ENCODE data around the gene RCOR1.
"Not testable (repeated sequence)": the region's sequence is repeated elsewhere in the genome, so short reads cannot be mapped to it uniquely, and the experiment has no call there.

DNA sequence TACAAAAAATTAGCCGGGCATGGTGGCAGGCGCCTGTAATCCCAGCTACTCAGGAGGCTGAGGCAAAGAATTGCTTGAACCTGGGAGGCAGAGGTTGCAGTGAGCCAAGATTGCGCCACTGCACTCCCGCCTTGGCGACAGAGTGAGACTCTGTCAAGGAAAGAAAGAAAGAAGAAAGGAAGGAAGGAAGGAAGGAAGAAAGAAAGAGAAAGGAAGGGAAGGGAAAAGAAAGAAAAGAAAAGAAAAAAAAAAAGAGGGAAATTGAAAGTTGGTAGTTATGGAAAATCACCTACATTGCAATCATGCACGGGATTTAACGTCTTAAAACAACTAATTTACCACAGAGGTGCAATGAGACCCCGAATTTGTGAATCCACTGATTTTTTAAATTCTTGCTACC is 173.3 kb downstream of the RCOR1 start:
- TF ChIP-seq, protein P1, sequence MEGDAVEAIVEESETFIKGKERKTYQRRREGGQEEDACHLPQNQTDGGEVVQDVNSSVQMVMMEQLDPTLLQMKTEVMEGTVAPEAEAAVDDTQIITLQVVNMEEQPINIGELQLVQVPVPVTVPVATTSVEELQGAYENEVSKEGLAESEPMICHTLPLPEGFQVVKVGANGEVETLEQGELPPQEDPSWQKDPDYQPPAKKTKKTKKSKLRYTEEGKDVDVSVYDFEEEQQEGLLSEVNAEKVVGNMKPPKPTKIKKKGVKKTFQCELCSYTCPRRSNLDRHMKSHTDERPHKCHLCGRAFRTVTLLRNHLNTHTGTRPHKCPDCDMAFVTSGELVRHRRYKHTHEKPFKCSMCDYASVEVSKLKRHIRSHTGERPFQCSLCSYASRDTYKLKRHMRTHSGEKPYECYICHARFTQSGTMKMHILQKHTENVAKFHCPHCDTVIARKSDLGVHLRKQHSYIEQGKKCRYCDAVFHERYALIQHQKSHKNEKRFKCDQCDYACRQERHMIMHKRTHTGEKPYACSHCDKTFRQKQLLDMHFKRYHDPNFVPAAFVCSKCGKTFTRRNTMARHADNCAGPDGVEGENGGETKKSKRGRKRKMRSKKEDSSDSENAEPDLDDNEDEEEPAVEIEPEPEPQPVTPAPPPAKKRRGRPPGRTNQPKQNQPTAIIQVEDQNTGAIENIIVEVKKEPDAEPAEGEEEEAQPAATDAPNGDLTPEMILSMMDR (IDR thresholded peaks at IDR 0.05; ENCODE audit: control extremely low read depth in 1 of 3, insufficient read depth in 1 of 3, low read depth in 1 of 3, low read length in 3 of 3), result not testable (repeated sequence)
- TF ChIP-seq GABPA (IDR thresholded peaks at IDR 0.05; ENCODE audit: borderline replicate concordance, insufficient read depth, low read length); SP1 (IDR thresholded peaks at IDR 0.05; ENCODE audit: low read depth, low read length); SP2 (IDR thresholded peaks at IDR 0.05; ENCODE audit: low read length); POLR2AphosphoS5 (IDR thresholded peaks at IDR 0.05; ENCODE audit: low read depth, low read length): not testable (repeated sequence)
- TF ChIP-seq, protein P2, sequence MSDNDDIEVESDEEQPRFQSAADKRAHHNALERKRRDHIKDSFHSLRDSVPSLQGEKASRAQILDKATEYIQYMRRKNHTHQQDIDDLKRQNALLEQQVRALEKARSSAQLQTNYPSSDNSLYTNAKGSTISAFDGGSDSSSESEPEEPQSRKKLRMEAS (IDR thresholded peaks at IDR 0.05), result not testable (repeated sequence)
